DOHH2 (cell line): ENCODE results near the gene PGAP1.

ENCODE experiments used
- H3F3A ChIP-seq: fragments of 200-600 bp; sonication (generic), shearing (Covaris generic); 2 replicates; pipeline ENCODE4 v1.6.0; 2016; ENCODE audit warnings: antibody characterized with exemption, mild to moderate bottlenecking; ENCODE audit not compliant: control insufficient read depth, insufficient read depth
- H3K27ac ChIP-seq: fragments of 200-600 bp; sonication (generic); 2 replicates; pipeline ENCODE4 v1.5.1; 2014; ENCODE audit warnings: low read depth, mild to moderate bottlenecking, low read length, moderate library complexity
- H3K27me3 ChIP-seq: fragments of 200-600 bp; sonication (generic); 2 replicates; pipeline ENCODE4 v1.6.1; 2014; ENCODE audit warnings: mild to moderate bottlenecking, low read length, mixed read lengths; ENCODE audit not compliant: control insufficient read depth
- H3K36me3 ChIP-seq: fragments of 200-600 bp; sonication (generic); 2 replicates; pipeline ENCODE4 v1.6.1; 2014; ENCODE audit warnings: mild to moderate bottlenecking, low read length, moderate library complexity, mixed read lengths; ENCODE audit not compliant: control insufficient read depth
- H3K4me1 ChIP-seq: fragments of 200-600 bp; sonication (generic); 2 replicates; pipeline ENCODE4 v1.6.1; 2014; ENCODE audit warnings: mild to moderate bottlenecking, low read length, mixed read lengths; ENCODE audit not compliant: control insufficient read depth
- H3K4me2 ChIP-seq: fragments of 200-600 bp; sonication (generic); 2 replicates; pipeline ENCODE4 v1.6.0; 2014; ENCODE audit warnings: mild to moderate bottlenecking, low read length, moderate library complexity
- H3K4me3 ChIP-seq: fragments of 200-600 bp; sonication (generic); 2 replicates; pipeline ENCODE4 v1.5.1; 2014; ENCODE audit warnings: mild to moderate bottlenecking, low read length, mixed read lengths
- H3K79me2 ChIP-seq: fragments of 200-600 bp; sonication (generic); 2 replicates; pipeline ENCODE4 v1.6.1; 2014; ENCODE audit warnings: mild to moderate bottlenecking, low read length, mixed read lengths; ENCODE audit not compliant: control insufficient read depth
- H3K9me2 ChIP-seq: fragments of 200-600 bp; sonication (generic); replicated peaks from 2 replicates; pipeline ENCODE4 v1.6.1; 2014; ENCODE audit warnings: mild to moderate bottlenecking, low read length, mixed read lengths; ENCODE audit not compliant: control insufficient read depth
- H3K9me3 ChIP-seq: fragments of 200-600 bp; sonication (generic); 2 replicates; pipeline ENCODE4 v1.6.1; 2014; ENCODE audit warnings: antibody characterized with exemption, low read length, mixed read lengths; ENCODE audit not compliant: control insufficient read depth, insufficient read depth
- H4K20me1 ChIP-seq: fragments of 200-600 bp; sonication (generic); 2 replicates; pipeline ENCODE4 v1.6.0; 2014; ENCODE audit warnings: low read depth, mild to moderate bottlenecking, antibody characterized with exemption, low read length, moderate library complexity; ENCODE audit not compliant: control insufficient read depth, insufficient read depth
- CTCF ChIP-seq: fragments of 200-600 bp; sonication (generic); IDR thresholded peaks from one replicate; pipeline ENCODE4 v1.5.1; 2014; ENCODE audit warnings: antibody characterized with exemption, mild to moderate bottlenecking, low read depth, low read length; ENCODE audit not compliant: poor library complexity, severe bottlenecking
- EZH2phosphoT487 ChIP-seq: fragments of 200-600 bp; sonication (generic); IDR thresholded peaks from 2 replicates; pipeline ENCODE4 v1.6.1; 2017; ENCODE audit warnings: borderline replicate concordance, mild to moderate bottlenecking, antibody characterized with exemption, low read length, moderate library complexity, mixed read lengths

The PGAP1 gene

GRCh38 chr2:196944570-196944969 is 18.1 kb upstream of the PGAP1 start:
- TF ChIP-seq EZH2phosphoT487 = no peak
- Histone ChIP-seq H3K4me1 (no peaks in the 10 kb centered on the region), H3K9me3 (no peaks in the 10 kb centered on the region), H3K36me3 (no peaks in the 10 kb centered on the region), H3F3A (no peaks in the 10 kb centered on the region), H3K79me2 (no peaks in the 10 kb centered on the region), H3K27ac (no peak overlapping the region), H3K4me3 (no peak overlapping the region), H4K20me1 (no peaks in the 10 kb centered on the region), H3K4me2 (no peak overlapping the region), H3K27me3 (no peaks in the 10 kb centered on the region), H3K9me2 (no peaks in the 10 kb centered on the region)

- Histone ChIP-seq H3K9me2 (no peaks in the 10 kb centered on the region), H3K9me3 (no peaks in the 10 kb centered on the region), H4K20me1 (no peaks in the 10 kb centered on the region), H3K4me1 (no peaks in the 10 kb centered on the region), H3K4me2 (no peak overlapping the region), H3K4me3 (no peak overlapping the region), H3K79me2 (no peaks in the 10 kb centered on the region), H3K27me3 (no peaks in the 10 kb centered on the region), H3K36me3 (no peaks in the 10 kb centered on the region), H3F3A (no peaks in the 10 kb centered on the region), H3K27ac (no peak overlapping the region)
- TF ChIP-seq CTCF = no peak
- no peak for TF ChIP-seq EZH2phosphoT487
Measured at GRCh38 chr2:196941398-196942078, 15.0 kb upstream of the PGAP1 start.

- Histone ChIP-seq H3K9me2 (no peaks in the 10 kb centered on the region), H3K79me2 (no peaks in the 10 kb centered on the region), H3K4me3 (no peak overlapping the region), H3K9me3 (no peaks in the 10 kb centered on the region), H3K4me1 (no peaks in the 10 kb centered on the region), H3K27me3 (no peaks in the 10 kb centered on the region), H4K20me1 (no peaks in the 10 kb centered on the region), H3K36me3 (no peaks in the 10 kb centered on the region), H3F3A (no peaks in the 10 kb centered on the region), H3K4me2 (no peak overlapping the region), H3K27ac (no peak overlapping the region)
- TF ChIP-seq EZH2phosphoT487 = no peak
- no peak for TF ChIP-seq CTCF
Measured at GRCh38 chr2:196939371-196939770, 12.9 kb upstream of the PGAP1 start.

GRCh38 chr2:196935432-196935831 is 8.9 kb upstream of the PGAP1 start:
- Histone ChIP-seq H3F3A (no peaks in the 10 kb centered on the region), H3K27ac (no peak overlapping the region), H3K9me3 (no peaks in the 10 kb centered on the region), H4K20me1 (no peaks in the 10 kb centered on the region), H3K4me1 (no peaks in the 10 kb centered on the region), H3K9me2 (no peaks in the 10 kb centered on the region), H3K36me3 (no peaks in the 10 kb centered on the region), H3K4me2 (no peak overlapping the region), H3K4me3 (no peak overlapping the region), H3K79me2 (no peaks in the 10 kb centered on the region), H3K27me3 (peaks cover 11% of the 10 kb centered on the region)
- no peak for TF ChIP-seq EZH2phosphoT487
